ACHN (cell line): ENCODE results near the gene ZIC4.

ENCODE experiments used
- DNase-seq: peaks from one replicate; pipeline ENCODE4 v3.0.0-alpha.2; 2015
- in situ Hi-C: cut with HindIII; loops from 2 replicates; pipeline ENCODE4 v1.10.0; 2017; ENCODE audit warnings: low sequenced_read_pairs, low pct_ligation_motif_present, low pct_unique_long_range_greater_than_20kb

ZIC4 gene

GRCh38 chr3:147408188-147409100 lies 2.1 kb upstream of the ZIC4 start:
- DNase-seq, result no peak
- in situ Hi-C loops, result no loop called here

- DNase-seq, result no peak
- in situ Hi-C loops, result no loop called here
Measured at GRCh38 chr3:147407498-147408187, 1.3 kb upstream of the ZIC4 start.

- in situ Hi-C loops, result no loop called here
Measured at GRCh38 chr3:147407114-147407497, 763 bp upstream of the ZIC4 start.

GRCh38 chr3:147405231-147406027 lies 914 bp downstream of the ZIC4 start:
- in situ Hi-C loops, result no loop called here

More at GRCh38 chr3:147407114-147407497, 763 bp upstream of the ZIC4 start:
- no peak for DNase-seq

GRCh38 chr3:147404800-147405230 lies 1.5 kb downstream of the ZIC4 start:
- in situ Hi-C loops, result no loop called here
- DNase-seq, result no peak

More at GRCh38 chr3:147405231-147406027, 914 bp downstream of the ZIC4 start:
- no peak for DNase-seq

- in situ Hi-C loops, result no loop called here
- DNase-seq, result no peak
Measured at GRCh38 chr3:147404000-147404799, 2.1 kb downstream of the ZIC4 start.

- no peak for DNase-seq
- in situ Hi-C loops, result no loop called here
Measured at GRCh38 chr3:147403511-147403910, 2.8 kb downstream of the ZIC4 start.

GRCh38 chr3:147402159-147402558 lies 4.2 kb downstream of the ZIC4 start:
- in situ Hi-C loops, result no loop called here
- DNase-seq, result no peak

GRCh38 chr3:147401421-147401820 lies 4.9 kb downstream of the ZIC4 start:
- no peak for DNase-seq
- in situ Hi-C loops, result no loop called here

- in situ Hi-C loops, result no loop called here
- no peak for DNase-seq
Measured at GRCh38 chr3:147400999-147401398, 5.3 kb downstream of the ZIC4 start.

- no peak for DNase-seq
- in situ Hi-C loops, result no loop called here
Measured at GRCh38 chr3:147400111-147400510, 6.2 kb downstream of the ZIC4 start.

GRCh38 chr3:147398813-147399534 lies 7.4 kb downstream of the ZIC4 start:
- in situ Hi-C loops, result no loop called here
- no peak for DNase-seq

- in situ Hi-C loops, result no loop called here
- no peak for DNase-seq
Measured at GRCh38 chr3:147397875-147398812, 8.2 kb downstream of the ZIC4 start.

- no peak for DNase-seq
- in situ Hi-C loops, result no loop called here
Measured at GRCh38 chr3:147397155-147397874, 9.0 kb downstream of the ZIC4 start.

GRCh38 chr3:147396712-147397046 lies 9.7 kb downstream of the ZIC4 start:
- DNase-seq, result no peak
- in situ Hi-C loops, result no loop called here
